A549 (cell line): ENCODE data around the gene KRT71.

Source experiments
- BHLHE40 ChIP-seq: IDR thresholded peaks from 2 replicates; pipeline ENCODE4 v1.6.1; 2012; ENCODE audit warnings: low read depth, low read length, inconsistent platforms
- EP300 ChIP-seq, 2 experiments: fragments of >200 bp; sonication (Bioruptor Twin); formaldehyde crosslinking; IDR thresholded peaks; 2 replicates in 1 of 2; 3 replicates in 1 of 2; pipeline ENCODE4 v1.6.1; 2016 to 2017
- MYC ChIP-seq: IDR thresholded peaks from 2 replicates; pipeline ENCODE4 v1.6.1; 2012; ENCODE audit warnings: mild to moderate bottlenecking, inconsistent platforms, low read length, improper control_type of control experiment, borderline replicate concordance
- POLR2A ChIP-seq: IDR thresholded peaks from 2 replicates; pipeline ENCODE4 v1.6.1; 2012; ENCODE audit warnings: mild to moderate bottlenecking, low read length
- POLR2AphosphoS2 ChIP-seq: conservative IDR thresholded peaks from 2 replicates; pipeline ENCODE4 v1.6.1; 2012; ENCODE audit warnings: low read length, improper control_type of control experiment, inconsistent platforms
- RAD21 ChIP-seq, 2 experiments: fragments of >200 bp in 1 of 2; sonication (Bioruptor Twin) in 1 of 2; formaldehyde crosslinking in 1 of 2; IDR thresholded peaks in 1 of 2; conservative IDR thresholded peaks in 1 of 2; 2 replicates in 1 of 2; 3 replicates in 1 of 2; pipeline ENCODE4 v1.6.1; 2012 to 2018; ENCODE audit warnings: inconsistent platforms in 1 of 2
- SREBF2 ChIP-seq: fragments of 450-650 bp; IDR thresholded peaks from 2 replicates; pipeline ENCODE4 v1.6.1; 2014; ENCODE audit warnings: mild to moderate bottlenecking, moderate library complexity
- TF ChIP-seq, protein P1 (sequence below): fragments of >200 bp; sonication (Bioruptor Twin); formaldehyde crosslinking; IDR thresholded peaks from 3 replicates; pipeline ENCODE4 v1.5.1; 2016
- TF ChIP-seq, protein P2 (sequence below): fragments of 450-650 bp; IDR thresholded peaks from 2 replicates; pipeline ENCODE4 v1.6.1; 2014; ENCODE audit warnings: antibody characterized with exemption

- TF ChIP-seq POLR2AphosphoS2 (no peak), MYC (no peak), BHLHE40 (no peak), EP300 (IDR thresholded peaks at IDR 0.05) (no peak), SREBF2 (no peak), POLR2A (no peak), RAD21 (conservative IDR thresholded peaks at IDR 0.05 in 1 of 2, IDR thresholded peaks at IDR 0.05 in 1 of 2) (no peak)
- TF ChIP-seq, protein P1, sequence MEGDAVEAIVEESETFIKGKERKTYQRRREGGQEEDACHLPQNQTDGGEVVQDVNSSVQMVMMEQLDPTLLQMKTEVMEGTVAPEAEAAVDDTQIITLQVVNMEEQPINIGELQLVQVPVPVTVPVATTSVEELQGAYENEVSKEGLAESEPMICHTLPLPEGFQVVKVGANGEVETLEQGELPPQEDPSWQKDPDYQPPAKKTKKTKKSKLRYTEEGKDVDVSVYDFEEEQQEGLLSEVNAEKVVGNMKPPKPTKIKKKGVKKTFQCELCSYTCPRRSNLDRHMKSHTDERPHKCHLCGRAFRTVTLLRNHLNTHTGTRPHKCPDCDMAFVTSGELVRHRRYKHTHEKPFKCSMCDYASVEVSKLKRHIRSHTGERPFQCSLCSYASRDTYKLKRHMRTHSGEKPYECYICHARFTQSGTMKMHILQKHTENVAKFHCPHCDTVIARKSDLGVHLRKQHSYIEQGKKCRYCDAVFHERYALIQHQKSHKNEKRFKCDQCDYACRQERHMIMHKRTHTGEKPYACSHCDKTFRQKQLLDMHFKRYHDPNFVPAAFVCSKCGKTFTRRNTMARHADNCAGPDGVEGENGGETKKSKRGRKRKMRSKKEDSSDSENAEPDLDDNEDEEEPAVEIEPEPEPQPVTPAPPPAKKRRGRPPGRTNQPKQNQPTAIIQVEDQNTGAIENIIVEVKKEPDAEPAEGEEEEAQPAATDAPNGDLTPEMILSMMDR = no peak
- TF ChIP-seq, protein P2, sequence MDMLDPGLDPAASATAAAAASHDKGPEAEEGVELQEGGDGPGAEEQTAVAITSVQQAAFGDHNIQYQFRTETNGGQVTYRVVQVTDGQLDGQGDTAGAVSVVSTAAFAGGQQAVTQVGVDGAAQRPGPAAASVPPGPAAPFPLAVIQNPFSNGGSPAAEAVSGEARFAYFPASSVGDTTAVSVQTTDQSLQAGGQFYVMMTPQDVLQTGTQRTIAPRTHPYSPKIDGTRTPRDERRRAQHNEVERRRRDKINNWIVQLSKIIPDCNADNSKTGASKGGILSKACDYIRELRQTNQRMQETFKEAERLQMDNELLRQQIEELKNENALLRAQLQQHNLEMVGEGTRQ = no peak
Observed at GRCh38 chr12:52585066-52585465, 32.1 kb upstream of the KRT71 start.
